ENCODE measurements around the gene DLGAP4.

DLGAP4 gene

GRCh38 chr20:36481380-36482043 is 175.4 kb downstream of the DLGAP4 start:
- no peak for DNase-seq

DNA sequence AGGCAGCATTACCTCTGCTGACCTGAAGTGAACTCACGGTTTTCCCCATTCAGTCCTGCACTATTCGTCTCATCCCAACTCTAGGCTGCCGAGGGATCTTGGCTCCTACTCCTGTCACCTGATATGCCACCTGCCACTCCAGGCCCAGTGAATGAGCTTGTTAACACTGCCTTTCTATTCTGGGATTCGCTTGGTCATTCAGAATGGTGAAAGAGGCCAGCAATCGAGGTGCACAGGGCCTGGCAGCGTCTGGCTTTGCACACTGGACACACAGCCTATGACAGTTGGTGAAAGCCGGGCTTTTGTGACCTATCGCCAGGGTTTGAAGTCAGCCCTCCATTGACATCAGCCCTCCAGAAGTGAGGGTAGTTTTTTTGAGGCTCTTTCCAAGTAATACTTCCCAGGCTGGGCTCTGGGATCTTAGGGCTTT is 175.9 kb downstream of the DLGAP4 start:
- DNase-seq: no peak

- DNase-seq: no peak
Observed at GRCh38 chr20:36483209-36483918, 177.2 kb downstream of the DLGAP4 start.

GRCh38 chr20:36483919-36484808 is 178.0 kb downstream of the DLGAP4 start:
- DNase-seq: no peak

DNA sequence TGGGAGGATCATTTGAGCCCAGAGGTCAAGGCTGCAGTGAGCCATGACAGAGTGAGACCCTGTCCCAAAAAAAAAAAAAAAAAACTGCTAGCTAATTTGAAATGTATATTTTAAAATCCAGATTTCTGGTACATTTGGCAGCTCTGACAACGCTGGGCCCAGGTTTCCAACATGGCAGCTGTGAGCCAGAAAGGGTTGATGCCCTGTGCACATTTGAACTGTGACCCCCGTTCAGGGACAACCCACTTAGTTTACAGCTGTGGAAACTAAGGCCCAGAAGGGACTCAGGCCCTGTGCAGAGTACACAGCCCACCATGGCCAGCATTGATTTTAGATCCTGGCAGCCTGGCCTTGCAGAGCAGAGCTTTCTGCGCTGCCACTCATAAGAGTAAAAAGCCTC is 179.1 kb downstream of the DLGAP4 start:
- DNase-seq: no peak

DNA sequence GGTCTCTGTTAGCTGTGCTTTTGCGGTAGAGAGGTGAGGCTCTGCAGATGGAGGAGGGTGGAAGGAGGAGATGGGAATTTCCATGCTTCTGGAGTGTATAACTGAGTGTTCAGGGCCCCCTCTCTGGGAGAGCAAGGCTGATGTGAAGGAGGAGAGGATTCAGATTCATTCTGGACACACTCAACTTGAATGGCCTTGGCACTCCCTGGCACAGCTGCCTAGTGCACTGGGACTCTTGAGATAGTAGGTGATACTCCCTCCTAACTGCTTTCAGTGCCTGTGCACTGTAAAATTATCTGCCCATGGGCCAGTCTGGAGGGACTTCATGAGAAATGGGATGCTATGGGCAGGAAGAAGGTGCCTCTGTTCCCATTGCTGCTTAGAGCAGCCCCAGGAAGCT is 180.9 kb downstream of the DLGAP4 start:
- DNase-seq: no peak

GRCh38 chr20:36490191-36490590 is 184.1 kb downstream of the DLGAP4 start:
- no peak for DNase-seq

DNA sequence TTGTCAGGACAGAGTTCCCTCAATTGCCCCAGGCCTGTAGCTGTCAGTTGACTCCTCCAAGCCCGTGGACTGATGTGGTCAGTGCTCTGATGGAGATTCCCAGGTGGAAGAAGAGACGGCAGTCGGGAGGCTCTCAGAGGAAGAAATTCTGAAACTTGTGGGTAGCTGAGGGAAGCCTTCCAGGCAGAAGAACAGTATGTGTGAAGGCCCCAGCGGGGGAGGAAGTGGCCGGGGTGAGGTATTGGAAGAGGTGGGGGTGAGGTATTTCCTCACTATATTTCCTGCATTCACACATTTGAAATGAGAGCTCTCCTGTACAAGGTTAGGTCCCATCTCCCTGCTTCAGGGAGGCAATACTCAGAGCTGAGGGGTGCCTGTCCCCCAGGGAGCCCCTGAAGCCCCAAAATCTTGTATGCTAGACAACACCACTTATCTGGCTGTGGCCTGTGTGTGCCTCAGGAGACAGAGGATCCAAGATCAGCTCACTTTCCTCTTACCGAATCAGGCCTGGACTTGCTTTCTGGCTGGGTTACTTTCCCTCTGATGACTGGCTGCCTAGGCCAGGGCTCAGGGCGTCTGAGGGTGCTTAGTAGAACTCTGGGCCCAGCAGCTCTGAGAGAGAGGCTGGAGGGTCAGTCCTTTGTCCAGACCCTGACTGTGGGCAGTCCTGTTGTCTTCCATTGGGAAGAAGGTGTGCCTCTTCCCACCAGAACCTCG is 185.9 kb downstream of the DLGAP4 start:
- no peak for DNase-seq

GRCh38 chr20:36493051-36493800 is 187.1 kb downstream of the DLGAP4 start:
- peak; percentile 13 for DNase-seq

GRCh38 chr20:36493801-36494114 is 187.6 kb downstream of the DLGAP4 start:
- peak; percentile 20 for DNase-seq

- no peak for DNase-seq
Observed at GRCh38 chr20:36496707-36497669, 190.8 kb downstream of the DLGAP4 start.

DNA sequence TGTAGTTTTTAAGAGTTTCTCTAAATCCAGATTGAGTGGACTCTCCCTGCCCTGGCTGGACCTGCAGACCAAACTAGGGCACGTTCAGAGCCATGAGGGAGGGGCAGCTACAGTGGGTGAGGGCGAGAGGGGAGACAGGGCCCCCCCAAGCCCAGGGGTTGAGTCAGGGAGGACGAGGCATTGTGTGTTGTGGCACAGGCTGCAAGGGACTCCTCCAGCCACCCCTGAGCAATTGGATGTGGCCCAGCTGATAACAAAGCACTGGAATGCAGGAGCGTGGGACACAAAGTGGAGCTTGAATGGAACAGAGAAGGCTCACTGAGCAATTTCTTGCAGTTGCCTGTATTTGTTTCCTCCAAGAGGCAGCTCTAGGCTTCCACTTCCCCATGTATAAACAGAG is 191.7 kb downstream of the DLGAP4 start:
- no peak for DNase-seq

DNA sequence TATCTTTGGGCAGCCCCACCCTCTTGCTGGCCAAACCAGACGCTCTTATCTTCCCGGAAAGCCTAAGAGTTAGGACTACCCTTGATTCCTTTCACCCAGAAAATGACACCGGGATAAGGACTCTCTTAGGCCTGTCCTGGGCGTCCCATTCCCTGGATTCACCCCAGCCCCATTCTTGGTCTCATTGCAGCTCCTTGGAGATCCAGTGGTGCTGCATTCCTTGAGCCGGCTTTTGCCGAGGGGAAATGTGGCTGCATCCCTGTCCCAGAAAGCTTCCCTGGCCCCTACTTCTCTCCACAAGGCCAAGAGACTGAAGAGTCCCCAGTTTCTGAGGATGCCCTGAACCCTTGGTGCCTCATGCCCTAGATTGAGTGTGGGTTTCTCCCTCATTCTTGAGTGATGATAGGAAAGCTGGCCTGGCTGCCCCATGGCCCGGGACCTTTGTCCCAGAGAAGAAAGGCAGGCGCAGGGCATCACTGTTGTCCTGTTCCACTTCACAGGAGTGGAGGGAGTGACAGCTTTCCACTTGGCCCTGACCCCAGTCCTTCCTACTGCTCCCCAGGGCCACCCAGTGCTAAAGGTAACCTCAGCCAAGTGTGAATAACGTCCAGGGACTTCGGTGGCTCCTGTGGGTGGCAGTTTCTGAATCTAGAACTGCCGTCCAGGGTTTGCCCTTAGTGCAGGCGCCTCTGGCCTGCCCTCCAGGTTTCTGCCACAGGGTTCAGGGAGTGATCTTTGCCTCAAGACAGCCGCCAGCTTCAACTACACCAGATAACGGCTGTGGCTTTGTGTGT is 192.4 kb downstream of the DLGAP4 start:
- no peak for DNase-seq

- DNase-seq: no peak
Observed at GRCh38 chr20:36499211-36499610, 193.1 kb downstream of the DLGAP4 start.

DNA sequence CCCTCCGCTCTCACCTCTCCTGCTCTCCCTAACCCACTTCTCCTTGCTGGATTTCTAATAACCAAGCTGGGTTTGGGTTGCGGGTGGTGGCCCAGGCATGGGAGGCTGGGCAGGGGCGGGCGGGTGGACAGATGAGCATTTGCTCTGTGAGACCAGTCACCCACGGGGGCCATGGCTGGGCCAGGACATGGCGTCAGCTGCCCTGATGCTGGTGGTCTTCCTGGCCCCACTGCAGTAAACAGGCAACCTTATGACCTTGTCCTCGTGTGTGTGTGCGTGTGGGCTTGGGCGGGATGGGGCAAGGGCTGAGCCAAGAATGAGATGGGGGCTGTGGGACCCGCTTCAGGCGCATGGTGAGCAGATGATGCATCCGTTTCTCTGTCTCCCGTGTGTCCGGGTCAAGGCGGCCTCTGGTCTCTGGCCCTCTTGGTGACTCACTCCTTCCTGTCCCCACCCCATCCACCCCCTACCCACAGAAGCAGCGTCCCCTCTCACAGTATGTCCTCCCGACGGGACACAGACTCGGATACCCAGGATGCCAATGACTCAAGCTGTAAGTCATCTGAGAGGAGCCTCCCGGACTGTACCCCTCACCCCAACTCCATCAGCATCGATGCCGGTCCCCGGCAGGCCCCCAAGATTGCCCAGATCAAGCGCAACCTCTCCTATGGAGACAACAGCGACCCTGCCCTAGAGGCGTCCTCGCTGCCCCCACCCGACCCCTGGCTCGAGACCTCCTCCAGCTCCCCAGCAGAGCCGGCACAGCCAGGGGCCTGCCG is 193.8 kb downstream of the DLGAP4 start:
- DNase-seq: no peak

DNA sequence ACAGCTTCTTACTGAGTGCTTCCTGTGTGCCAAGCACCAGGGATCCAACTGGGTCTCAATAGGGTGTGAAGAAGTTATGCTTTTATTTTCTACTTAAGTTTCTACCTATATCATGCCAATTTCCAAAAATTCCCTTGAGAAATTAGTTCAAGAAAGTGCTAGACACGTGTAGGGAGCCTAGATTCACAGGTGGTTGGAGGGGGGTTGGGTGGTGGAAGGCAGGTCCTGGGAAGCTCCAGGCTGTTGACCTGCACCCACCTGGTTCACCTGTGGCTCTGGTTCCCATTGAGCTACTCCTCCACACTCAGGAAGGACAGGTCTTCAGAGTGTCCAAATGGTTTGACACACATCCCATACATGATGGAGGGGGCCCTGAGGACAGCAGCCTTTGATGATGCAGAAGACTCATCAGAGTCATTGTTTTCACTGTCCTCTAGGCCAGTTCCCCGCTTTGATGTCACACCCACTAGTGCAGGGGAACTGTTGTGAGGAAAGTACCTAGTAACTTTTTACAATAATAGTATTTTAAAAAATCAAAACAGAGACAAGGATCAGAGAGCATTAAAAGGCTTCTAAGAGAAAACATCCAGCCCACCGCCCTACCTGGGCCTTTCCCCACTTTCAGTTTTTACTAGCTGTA is 195.3 kb downstream of the DLGAP4 start:
- DNase-seq: no peak

DNA sequence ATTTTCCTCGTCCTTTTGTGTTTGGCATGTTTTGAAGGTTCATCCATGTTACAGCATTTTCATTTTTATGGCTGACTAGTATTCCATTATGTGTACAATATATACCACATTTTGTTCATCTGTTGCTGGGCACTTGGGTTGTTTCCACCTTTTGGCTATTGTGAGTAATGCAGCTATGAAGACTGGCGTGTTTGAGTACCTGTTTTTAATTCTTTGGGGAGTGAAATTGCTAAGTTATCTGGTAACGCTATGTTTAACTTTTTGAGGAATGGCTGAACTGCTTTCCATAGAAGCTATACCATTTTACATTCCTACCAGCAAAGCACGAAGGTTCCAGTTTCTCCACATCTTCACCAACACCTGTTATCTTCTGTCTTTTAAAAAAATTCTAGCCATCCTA is 198.2 kb downstream of the DLGAP4 start:
- no peak for DNase-seq

DNA sequence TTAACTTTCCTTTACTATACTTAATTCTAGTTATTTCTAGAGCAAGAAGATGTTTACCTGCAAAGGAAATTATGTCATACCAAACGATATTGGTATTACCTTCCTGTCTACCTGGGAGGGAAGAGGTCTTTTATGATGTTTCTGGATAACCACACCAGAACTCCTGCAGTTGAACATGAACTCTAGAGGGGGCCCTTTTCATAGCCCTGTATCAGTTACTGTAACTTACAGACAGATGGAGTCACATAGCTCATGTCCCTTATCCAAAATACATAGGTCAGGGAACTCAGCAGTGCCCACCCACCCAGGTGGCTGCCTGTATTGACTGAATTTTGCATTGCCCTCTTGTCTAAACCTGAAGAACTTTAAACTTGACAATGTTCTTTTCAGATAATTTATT is 200.1 kb downstream of the DLGAP4 start:
- peak; percentile 49 for DNase-seq

- DNase-seq: no peak
Observed at GRCh38 chr20:36507746-36508145, 201.6 kb downstream of the DLGAP4 start.
